ENCODE measurements around the gene SPDYE1.

Gene SPDYE1

DNA sequence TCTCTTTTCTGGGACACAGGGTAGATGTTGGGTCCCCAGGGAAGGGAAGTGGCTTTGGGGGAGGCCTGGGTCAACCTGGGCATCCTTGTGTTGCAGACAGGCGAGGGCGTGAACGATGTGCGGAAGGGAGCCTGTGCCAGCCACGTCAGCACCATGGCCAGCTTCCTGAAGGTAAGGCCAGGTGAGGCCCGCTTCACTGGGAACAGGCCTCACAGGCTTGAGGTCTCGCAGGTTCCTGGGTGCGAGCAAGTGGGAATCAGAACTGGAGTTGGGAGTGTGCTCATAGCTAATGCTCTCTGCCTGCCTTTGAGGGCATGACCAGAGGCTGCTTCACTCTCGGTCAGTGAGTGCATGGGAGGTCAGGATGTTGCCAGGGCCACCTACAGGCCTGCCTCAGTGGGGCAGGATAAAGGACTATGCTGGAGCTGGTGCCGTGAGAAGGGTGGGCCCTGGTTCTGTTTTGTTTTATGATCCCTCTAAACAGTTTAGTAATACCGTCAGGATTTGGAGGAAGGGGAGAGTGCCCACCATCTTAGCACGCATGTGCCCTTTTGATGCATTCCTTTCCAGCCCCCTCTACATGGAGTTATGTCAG, 55.2 kb downstream of the SPDYE1 start:
- H3K4me3 ChIP-seq (ENCODE audit: low read depth in 1 of 2, low read length in 2 of 2), result no peak overlapping the region
- no peaks in the 10 kb centered on the region for H3K4me1 ChIP-seq (ENCODE audit: control insufficient read depth in 1 of 2, insufficient read depth in 2 of 2, low read length in 2 of 2)
- no peaks in the 10 kb centered on the region for H3K27me3 ChIP-seq (ENCODE audit: control insufficient read depth in 1 of 2, insufficient read depth in 2 of 2, low read length in 2 of 2)
- no peak overlapping the region for H3K27ac ChIP-seq (ENCODE audit: low read depth, low read length)
- no peaks in the 10 kb centered on the region for H3K9me3 ChIP-seq (ENCODE audit: control insufficient read depth in 1 of 2, low read length in 2 of 2)
- H3K9ac ChIP-seq (ENCODE audit: low read depth in 1 of 2, low read length in 2 of 2), result no peak overlapping the region
- peaks cover 41 to 70% of the 10 kb centered on the region in 2 donors for H3K36me3 ChIP-seq (ENCODE audit: control insufficient read depth in 1 of 2, insufficient read depth in 2 of 2, low read length in 2 of 2)

DNA sequence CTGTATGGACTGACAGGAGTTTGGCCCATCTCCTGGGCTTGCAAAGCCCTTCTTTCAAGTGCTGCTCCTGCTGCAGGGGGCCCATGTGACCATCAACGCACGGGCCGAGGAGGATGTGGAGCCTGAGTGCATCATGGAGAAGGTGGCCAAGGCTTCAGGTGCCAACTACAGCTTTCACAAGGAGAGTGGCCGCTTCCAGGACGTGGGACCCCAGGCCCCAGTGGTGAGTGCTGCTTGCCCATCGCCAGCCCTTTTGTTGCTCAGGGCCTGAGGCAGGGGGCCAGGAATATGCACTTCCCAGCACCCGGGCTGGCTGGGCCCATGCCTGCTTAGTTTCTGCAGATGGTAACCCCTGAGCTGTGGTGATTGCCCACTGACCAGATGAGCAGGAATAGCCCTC, 59.0 kb downstream of the SPDYE1 start:
- Histone ChIP-seq H3K9me3 (ENCODE audit: control insufficient read depth in 1 of 2, low read length in 2 of 2) (no peaks in the 10 kb centered on the region), H3K4me3 (ENCODE audit: low read depth in 1 of 2, low read length in 2 of 2) (no peak overlapping the region), H3K27me3 (ENCODE audit: control insufficient read depth in 1 of 2, insufficient read depth in 2 of 2, low read length in 2 of 2) (no peaks in the 10 kb centered on the region), H3K9ac (ENCODE audit: low read depth in 1 of 2, low read length in 2 of 2) (no peak overlapping the region), H3K36me3 (ENCODE audit: control insufficient read depth in 1 of 2, insufficient read depth in 2 of 2, low read length in 2 of 2) (peaks cover 55 to 84% of the 10 kb centered on the region in 2 donors), H3K27ac (ENCODE audit: low read depth, low read length) (no peak overlapping the region), H3K4me1 (ENCODE audit: control insufficient read depth in 1 of 2, insufficient read depth in 2 of 2, low read length in 2 of 2) (no peaks in the 10 kb centered on the region)

DNA sequence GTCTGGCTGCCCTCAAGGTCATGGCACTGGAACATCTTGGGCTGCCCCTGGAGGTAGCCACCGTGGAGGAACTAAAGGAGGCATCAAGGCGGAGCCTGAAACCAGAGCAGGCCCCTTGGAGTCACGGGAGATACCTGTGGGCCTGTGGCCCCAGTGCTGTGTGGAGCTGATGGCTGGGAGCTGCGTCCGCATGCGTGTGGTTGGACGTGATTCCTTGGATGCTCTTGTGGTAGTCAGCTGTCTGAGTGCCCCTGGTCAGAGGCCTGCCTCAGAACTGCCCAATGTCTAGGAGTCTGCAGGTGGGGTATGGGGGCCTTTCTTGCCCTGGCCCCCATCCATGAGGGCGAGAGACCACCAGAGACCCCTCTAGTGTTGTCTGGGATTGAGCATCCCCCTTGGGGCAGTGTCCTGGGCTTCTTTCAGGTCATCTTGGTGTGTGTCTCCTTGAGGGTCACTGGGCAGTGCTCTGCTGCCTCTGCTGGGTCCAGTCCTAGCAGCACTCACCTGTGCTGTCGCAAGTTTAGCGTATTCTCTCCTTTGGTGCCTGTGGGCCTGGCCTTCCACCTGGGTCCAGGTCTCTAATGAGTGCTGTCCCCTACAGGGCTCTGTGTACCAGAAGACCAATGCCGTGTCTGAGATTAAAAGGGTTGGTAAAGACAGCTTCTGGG, 59.6 kb downstream of the SPDYE1 start:
- Histone ChIP-seq H3K4me3 (ENCODE audit: low read depth in 1 of 2, low read length in 2 of 2) (no peak overlapping the region), H3K27me3 (ENCODE audit: control insufficient read depth in 1 of 2, insufficient read depth in 2 of 2, low read length in 2 of 2) (no peaks in the 10 kb centered on the region), H3K9me3 (ENCODE audit: control insufficient read depth in 1 of 2, low read length in 2 of 2) (no peaks in the 10 kb centered on the region), H3K27ac (ENCODE audit: low read depth, low read length) (no peak overlapping the region), H3K9ac (ENCODE audit: low read depth in 1 of 2, low read length in 2 of 2) (no peak overlapping the region), H3K4me1 (ENCODE audit: control insufficient read depth in 1 of 2, insufficient read depth in 2 of 2, low read length in 2 of 2) (no peaks in the 10 kb centered on the region), H3K36me3 (ENCODE audit: control insufficient read depth in 1 of 2, insufficient read depth in 2 of 2, low read length in 2 of 2) (peaks cover 55 to 83% of the 10 kb centered on the region in 2 donors)

DNA sequence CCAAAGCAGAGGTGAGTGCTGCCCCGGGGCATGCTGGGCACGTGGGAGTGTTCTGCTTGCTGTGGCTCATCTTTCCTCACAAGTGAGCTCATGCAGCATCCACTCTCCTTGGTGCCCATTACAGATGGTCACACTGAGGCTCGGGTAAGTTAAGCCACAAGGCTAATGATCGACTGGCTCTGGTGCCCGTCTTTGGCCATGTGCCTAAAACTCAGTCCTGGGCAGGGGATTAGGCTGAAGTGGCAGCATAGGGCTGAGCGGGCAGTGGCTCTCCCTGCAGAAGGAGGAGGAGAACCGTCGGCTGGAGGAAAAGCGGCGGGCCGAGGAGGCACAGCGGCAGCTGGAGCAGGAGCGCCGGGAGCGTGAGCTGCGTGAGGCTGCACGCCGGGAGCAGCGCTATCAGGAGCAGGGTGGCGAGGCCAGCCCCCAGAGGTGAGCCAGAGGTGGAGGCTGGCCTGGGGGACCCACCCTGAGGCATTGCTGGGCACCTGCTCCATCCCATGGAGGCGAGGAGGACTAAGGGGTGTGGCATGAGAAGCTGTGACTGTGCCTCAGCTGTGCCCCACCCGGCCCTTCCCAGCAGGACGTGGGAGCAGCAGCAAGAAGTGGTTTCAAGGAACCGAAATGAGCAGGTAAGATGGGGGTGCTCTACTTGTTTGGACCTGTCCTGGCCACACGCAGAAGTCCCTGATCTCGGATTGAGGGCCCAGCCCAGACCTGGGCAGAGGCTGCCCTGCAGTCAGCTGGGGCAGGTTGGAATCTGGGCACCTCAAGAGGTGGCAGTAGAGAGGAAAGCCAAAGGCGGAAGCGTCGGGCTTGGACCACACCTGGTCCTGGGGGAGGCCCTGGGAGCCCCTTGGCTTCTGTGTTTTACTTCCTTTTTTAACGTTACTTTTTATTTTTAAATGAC, 60.4 kb downstream of the SPDYE1 start:
- H3K4me1 ChIP-seq (ENCODE audit: control insufficient read depth in 1 of 2, insufficient read depth in 2 of 2, low read length in 2 of 2), result no peaks in the 10 kb centered on the region
- H3K9ac ChIP-seq (ENCODE audit: low read depth in 1 of 2, low read length in 2 of 2), result no peak overlapping the region
- H3K27me3 ChIP-seq (ENCODE audit: control insufficient read depth in 1 of 2, insufficient read depth in 2 of 2, low read length in 2 of 2), result no peaks in the 10 kb centered on the region
- H3K9me3 ChIP-seq (ENCODE audit: control insufficient read depth in 1 of 2, low read length in 2 of 2), result no peaks in the 10 kb centered on the region
- peaks cover 50 to 80% of the 10 kb centered on the region in 2 donors for H3K36me3 ChIP-seq (ENCODE audit: control insufficient read depth in 1 of 2, insufficient read depth in 2 of 2, low read length in 2 of 2)
- H3K4me3 ChIP-seq (ENCODE audit: low read depth in 1 of 2, low read length in 2 of 2), result no peak overlapping the region
- no peak overlapping the region for H3K27ac ChIP-seq (ENCODE audit: low read depth, low read length)

DNA sequence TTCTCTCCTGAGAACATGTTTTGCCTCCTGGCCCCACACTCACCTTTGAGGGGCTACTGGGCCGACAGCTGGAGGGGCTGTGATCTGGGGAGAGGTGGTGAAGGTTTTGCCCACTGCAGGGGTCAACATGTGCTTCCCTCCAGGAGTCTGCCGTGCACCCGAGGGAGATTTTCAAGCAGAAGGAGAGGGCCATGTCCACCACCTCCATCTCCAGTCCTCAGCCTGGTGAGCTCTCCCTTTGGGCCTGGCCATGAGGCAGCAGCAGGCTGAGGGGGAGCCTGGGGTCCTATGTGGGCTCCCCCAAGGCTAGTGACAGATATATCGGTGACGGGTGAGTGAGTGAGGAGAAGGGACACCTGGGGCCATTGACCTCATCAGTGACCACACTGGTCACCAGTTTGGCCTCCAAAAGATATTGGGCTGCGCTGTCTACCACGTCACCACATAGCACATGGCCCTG, 61.1 kb downstream of the SPDYE1 start:
- Histone ChIP-seq H3K36me3 (ENCODE audit: control insufficient read depth in 1 of 2, insufficient read depth in 2 of 2, low read length in 2 of 2) (peaks cover 49 to 80% of the 10 kb centered on the region in 2 donors), H3K27me3 (ENCODE audit: control insufficient read depth in 1 of 2, insufficient read depth in 2 of 2, low read length in 2 of 2) (no peaks in the 10 kb centered on the region), H3K9ac (ENCODE audit: low read depth in 1 of 2, low read length in 2 of 2) (no peak overlapping the region), H3K9me3 (ENCODE audit: control insufficient read depth in 1 of 2, low read length in 2 of 2) (no peaks in the 10 kb centered on the region), H3K4me3 (ENCODE audit: low read depth in 1 of 2, low read length in 2 of 2) (no peak overlapping the region), H3K4me1 (ENCODE audit: control insufficient read depth in 1 of 2, insufficient read depth in 2 of 2, low read length in 2 of 2) (peaks cover 0 to 1% of the 10 kb centered on the region in 2 donors), H3K27ac (ENCODE audit: low read depth, low read length) (no peak overlapping the region)

DNA sequence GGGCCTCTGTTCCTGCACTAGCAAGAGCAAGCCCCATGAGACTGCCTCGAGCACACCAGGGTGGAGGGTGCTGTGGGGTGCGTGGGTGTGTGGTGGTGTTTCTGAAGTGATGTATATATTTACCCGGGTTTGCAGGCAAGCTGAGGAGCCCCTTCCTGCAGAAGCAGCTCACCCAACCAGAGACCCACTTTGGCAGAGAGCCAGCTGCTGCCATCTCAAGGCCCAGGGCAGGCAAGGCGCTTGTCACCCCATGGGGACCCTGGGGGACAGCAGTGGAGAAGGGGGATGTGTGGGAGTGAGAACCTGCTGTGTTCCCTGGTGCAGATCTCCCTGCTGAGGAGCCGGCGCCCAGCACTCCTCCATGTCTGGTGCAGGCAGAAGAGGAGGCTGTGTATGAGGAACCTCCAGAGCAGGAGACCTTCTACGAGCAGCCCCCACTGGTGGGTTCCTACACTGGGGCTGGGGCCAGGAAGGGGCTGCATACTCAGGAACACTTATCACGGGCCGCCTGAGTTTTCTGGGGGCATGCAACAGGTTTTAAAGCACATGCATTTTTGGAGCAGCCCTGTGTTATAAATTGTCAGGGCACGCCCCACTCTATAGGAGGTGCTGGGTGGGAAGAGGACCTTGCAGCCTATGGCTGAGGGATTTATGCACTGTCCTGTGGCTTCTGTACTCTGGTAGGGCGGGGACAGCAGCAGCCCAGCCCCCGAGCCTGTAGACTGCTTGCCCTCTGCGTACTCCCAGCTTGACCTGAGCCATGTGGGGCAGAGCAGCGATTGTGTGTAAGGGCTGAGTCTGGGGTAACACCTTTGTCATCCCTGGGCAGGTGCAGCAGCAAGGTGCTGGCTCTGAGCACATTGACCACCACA, 61.8 kb downstream of the SPDYE1 start:
- no peaks in the 10 kb centered on the region for H3K27me3 ChIP-seq (ENCODE audit: control insufficient read depth in 1 of 2, insufficient read depth in 2 of 2, low read length in 2 of 2)
- peaks cover 2 to 6% of the 10 kb centered on the region in 2 donors for H3K4me1 ChIP-seq (ENCODE audit: control insufficient read depth in 1 of 2, insufficient read depth in 2 of 2, low read length in 2 of 2)
- H3K27ac ChIP-seq (ENCODE audit: low read depth, low read length), result no peak overlapping the region
- peaks cover 49 to 79% of the 10 kb centered on the region in 2 donors for H3K36me3 ChIP-seq (ENCODE audit: control insufficient read depth in 1 of 2, insufficient read depth in 2 of 2, low read length in 2 of 2)
- no peaks in the 10 kb centered on the region for H3K9me3 ChIP-seq (ENCODE audit: control insufficient read depth in 1 of 2, low read length in 2 of 2)
- no peak overlapping the region for H3K9ac ChIP-seq (ENCODE audit: low read depth in 1 of 2, low read length in 2 of 2)
- no peak overlapping the region for H3K4me3 ChIP-seq (ENCODE audit: low read depth in 1 of 2, low read length in 2 of 2)

Measured in duodenal mucosa (tissue), 2 donors.